Measurements from ENCODE around the gene SEL1L3.
"Not testable (repeated sequence)": the region's sequence is repeated elsewhere in the genome, so short reads cannot be mapped to it uniquely, and the experiment has no call there.

Gene SEL1L3

GRCh38 chr4:25884031-25884782 is 21.4 kb upstream of the SEL1L3 start:
- Mint-ChIP-seq H3K4me3 (no peak overlapping the region), H3K36me3 (no peaks in the 10 kb centered on the region), H3K4me1 (no peaks in the 10 kb centered on the region), H3K27me3 (peaks cover 5% of the 10 kb centered on the region), H3K27ac (no peak overlapping the region), H3K9me3 (no peaks in the 10 kb centered on the region)

GRCh38 chr4:25883565-25883964 is 20.8 kb upstream of the SEL1L3 start:
- Mint-ChIP-seq H3K9me3 (no peaks in the 10 kb centered on the region), H3K36me3 (no peaks in the 10 kb centered on the region), H3K4me3 (no peak overlapping the region), H3K27me3 (peaks cover 5% of the 10 kb centered on the region), H3K4me1 (no peaks in the 10 kb centered on the region), H3K27ac (no peak overlapping the region)

- H3K4me1 Mint-ChIP-seq: no peaks in the 10 kb centered on the region
Measured at GRCh38 chr4:25882226-25882625, 19.4 kb upstream of the SEL1L3 start.

GRCh38 chr4:25881193-25881592 is 18.4 kb upstream of the SEL1L3 start:
- H3K27ac Mint-ChIP-seq: no peak overlapping the region
- no peaks in the 10 kb centered on the region for H3K9me3 Mint-ChIP-seq
- H3K4me1 Mint-ChIP-seq: no peaks in the 10 kb centered on the region
- H3K4me3 Mint-ChIP-seq: no peak overlapping the region
- peaks cover 5% of the 10 kb centered on the region for H3K27me3 Mint-ChIP-seq
- H3K36me3 Mint-ChIP-seq: no peaks in the 10 kb centered on the region

More at GRCh38 chr4:25882226-25882625, 19.4 kb upstream of the SEL1L3 start:
- Mint-ChIP-seq H3K36me3 (no peaks in the 10 kb centered on the region), H3K9me3 (no peaks in the 10 kb centered on the region), H3K27ac (no peak overlapping the region), H3K4me3 (no peak overlapping the region), H3K27me3 (peaks cover 5% of the 10 kb centered on the region)

GRCh38 chr4:25879991-25880651 is 17.3 kb upstream of the SEL1L3 start:
- Mint-ChIP-seq H3K4me3 (no peak overlapping the region), H3K27ac (no peak overlapping the region), H3K36me3 (no peaks in the 10 kb centered on the region), H3K9me3 (no peaks in the 10 kb centered on the region), H3K4me1 (no peaks in the 10 kb centered on the region), H3K27me3 (peaks cover 5% of the 10 kb centered on the region)

- H3K27ac Mint-ChIP-seq: no peak overlapping the region
Measured at GRCh38 chr4:25879587-25879986, 16.8 kb upstream of the SEL1L3 start.

GRCh38 chr4:25879091-25879584 is 16.4 kb upstream of the SEL1L3 start:
- no peak overlapping the region for H3K27ac Mint-ChIP-seq
- H3K27me3 Mint-ChIP-seq: peaks cover 5% of the 10 kb centered on the region
- H3K4me3 Mint-ChIP-seq: no peak overlapping the region
- H3K36me3 Mint-ChIP-seq: no peaks in the 10 kb centered on the region
- H3K4me1 Mint-ChIP-seq: no peaks in the 10 kb centered on the region
- no peaks in the 10 kb centered on the region for H3K9me3 Mint-ChIP-seq

More at GRCh38 chr4:25879587-25879986, 16.8 kb upstream of the SEL1L3 start:
- no peaks in the 10 kb centered on the region for H3K36me3 Mint-ChIP-seq
- no peak overlapping the region for H3K4me3 Mint-ChIP-seq
- H3K4me1 Mint-ChIP-seq: no peaks in the 10 kb centered on the region
- no peaks in the 10 kb centered on the region for H3K9me3 Mint-ChIP-seq
- peaks cover 5% of the 10 kb centered on the region for H3K27me3 Mint-ChIP-seq

- no peaks in the 10 kb centered on the region for H3K9me3 Mint-ChIP-seq
- H3K4me3 Mint-ChIP-seq: no peak overlapping the region
- H3K27me3 Mint-ChIP-seq: peaks cover 5% of the 10 kb centered on the region
- no peak overlapping the region for H3K27ac Mint-ChIP-seq
- no peaks in the 10 kb centered on the region for H3K36me3 Mint-ChIP-seq
- H3K4me1 Mint-ChIP-seq: no peaks in the 10 kb centered on the region
Measured at GRCh38 chr4:25878676-25879075, 15.9 kb upstream of the SEL1L3 start.

GRCh38 chr4:25875281-25875745 is 12.5 kb upstream of the SEL1L3 start:
- Mint-ChIP-seq H3K4me3 (no peak overlapping the region), H3K36me3 (no peaks in the 10 kb centered on the region), H3K27me3 (peaks cover 3% of the 10 kb centered on the region), H3K4me1 (no peaks in the 10 kb centered on the region), H3K9me3 (no peaks in the 10 kb centered on the region), H3K27ac (no peak overlapping the region)

- no peaks in the 10 kb centered on the region for H3K4me1 Mint-ChIP-seq
- H3K36me3 Mint-ChIP-seq: no peaks in the 10 kb centered on the region
- no peaks in the 10 kb centered on the region for H3K9me3 Mint-ChIP-seq
- H3K27ac Mint-ChIP-seq: no peak overlapping the region
- no peak overlapping the region for H3K4me3 Mint-ChIP-seq
- H3K27me3 Mint-ChIP-seq: peaks cover under 1% of the 10 kb centered on the region
Measured at GRCh38 chr4:25874655-25875054, 11.9 kb upstream of the SEL1L3 start.

- H3K27me3 Mint-ChIP-seq: no peaks in the 10 kb centered on the region
- H3K36me3 Mint-ChIP-seq: no peaks in the 10 kb centered on the region
- no peaks in the 10 kb centered on the region for H3K9me3 Mint-ChIP-seq
- H3K4me3 Mint-ChIP-seq: no peak overlapping the region
- H3K4me1 Mint-ChIP-seq: no peaks in the 10 kb centered on the region
- no peak overlapping the region for H3K27ac Mint-ChIP-seq
Measured at GRCh38 chr4:25873632-25874129, 10.9 kb upstream of the SEL1L3 start.

- no peaks in the 10 kb centered on the region for H3K36me3 Mint-ChIP-seq
- no peak overlapping the region for H3K27ac Mint-ChIP-seq
- no peaks in the 10 kb centered on the region for H3K27me3 Mint-ChIP-seq
- no peaks in the 10 kb centered on the region for H3K4me1 Mint-ChIP-seq
- H3K9me3 Mint-ChIP-seq: no peaks in the 10 kb centered on the region
- H3K4me3 Mint-ChIP-seq: no peak overlapping the region
Measured at GRCh38 chr4:25872851-25873631, 10.3 kb upstream of the SEL1L3 start.

GRCh38 chr4:25870081-25870480 is 7.3 kb upstream of the SEL1L3 start:
- Mint-ChIP-seq H3K36me3 (no peaks in the 10 kb centered on the region), H3K4me3 (no peak overlapping the region), H3K27me3 (no peaks in the 10 kb centered on the region), H3K27ac (no peak overlapping the region), H3K9me3 (no peaks in the 10 kb centered on the region), H3K4me1 (no peaks in the 10 kb centered on the region)

- Mint-ChIP-seq H3K27me3 (no peaks in the 10 kb centered on the region), H3K9me3 (no peaks in the 10 kb centered on the region), H3K27ac (no peak overlapping the region), H3K36me3 (no peaks in the 10 kb centered on the region), H3K4me3 (no peak overlapping the region), H3K4me1 (no peaks in the 10 kb centered on the region)
Measured at GRCh38 chr4:25867781-25868294, 5.0 kb upstream of the SEL1L3 start.

GRCh38 chr4:25866401-25866800 is 3.6 kb upstream of the SEL1L3 start:
- H3K27ac Mint-ChIP-seq, H3K4me1 Mint-ChIP-seq, H3K9me3 Mint-ChIP-seq, H3K36me3 Mint-ChIP-seq, H3K27me3 Mint-ChIP-seq, H3K4me3 Mint-ChIP-seq: not testable (repeated sequence)
